LNCAP (cell line): ENCODE results near the gene KIAA1671.
A peak's percentile ranks its signal among the peaks of the same experiment; 100 is the strongest.

ENCODE experiments used
- TF ChIP-seq, protein P1 (sequence below): fragments of 450-650 bp; IDR thresholded peaks from 2 replicates; pipeline ENCODE4 v1.5.1; 2017; ENCODE audit warnings: mild to moderate bottlenecking

Gene KIAA1671

DNA sequence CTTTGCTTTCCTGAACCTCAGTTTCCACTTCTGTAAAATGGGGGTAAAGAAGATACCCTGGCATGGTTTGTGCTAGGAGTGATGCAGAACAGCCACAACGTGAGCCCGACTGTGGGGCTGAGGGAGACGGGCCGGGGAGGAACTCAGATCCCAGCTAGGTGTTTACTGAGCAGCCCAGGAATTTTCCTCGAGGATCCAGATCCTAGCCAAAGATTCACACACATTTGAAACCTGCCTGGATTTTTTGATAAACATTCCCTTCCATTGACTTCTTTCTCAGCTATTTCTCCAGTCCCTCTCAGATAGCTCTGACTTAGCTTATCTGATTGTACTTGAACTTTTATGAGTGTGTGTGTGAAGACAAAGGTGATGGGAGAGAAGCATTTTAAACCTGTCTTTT, 98.0 kb downstream of the KIAA1671 start:
- TF ChIP-seq, protein P1, sequence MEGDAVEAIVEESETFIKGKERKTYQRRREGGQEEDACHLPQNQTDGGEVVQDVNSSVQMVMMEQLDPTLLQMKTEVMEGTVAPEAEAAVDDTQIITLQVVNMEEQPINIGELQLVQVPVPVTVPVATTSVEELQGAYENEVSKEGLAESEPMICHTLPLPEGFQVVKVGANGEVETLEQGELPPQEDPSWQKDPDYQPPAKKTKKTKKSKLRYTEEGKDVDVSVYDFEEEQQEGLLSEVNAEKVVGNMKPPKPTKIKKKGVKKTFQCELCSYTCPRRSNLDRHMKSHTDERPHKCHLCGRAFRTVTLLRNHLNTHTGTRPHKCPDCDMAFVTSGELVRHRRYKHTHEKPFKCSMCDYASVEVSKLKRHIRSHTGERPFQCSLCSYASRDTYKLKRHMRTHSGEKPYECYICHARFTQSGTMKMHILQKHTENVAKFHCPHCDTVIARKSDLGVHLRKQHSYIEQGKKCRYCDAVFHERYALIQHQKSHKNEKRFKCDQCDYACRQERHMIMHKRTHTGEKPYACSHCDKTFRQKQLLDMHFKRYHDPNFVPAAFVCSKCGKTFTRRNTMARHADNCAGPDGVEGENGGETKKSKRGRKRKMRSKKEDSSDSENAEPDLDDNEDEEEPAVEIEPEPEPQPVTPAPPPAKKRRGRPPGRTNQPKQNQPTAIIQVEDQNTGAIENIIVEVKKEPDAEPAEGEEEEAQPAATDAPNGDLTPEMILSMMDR, result no peak

DNA sequence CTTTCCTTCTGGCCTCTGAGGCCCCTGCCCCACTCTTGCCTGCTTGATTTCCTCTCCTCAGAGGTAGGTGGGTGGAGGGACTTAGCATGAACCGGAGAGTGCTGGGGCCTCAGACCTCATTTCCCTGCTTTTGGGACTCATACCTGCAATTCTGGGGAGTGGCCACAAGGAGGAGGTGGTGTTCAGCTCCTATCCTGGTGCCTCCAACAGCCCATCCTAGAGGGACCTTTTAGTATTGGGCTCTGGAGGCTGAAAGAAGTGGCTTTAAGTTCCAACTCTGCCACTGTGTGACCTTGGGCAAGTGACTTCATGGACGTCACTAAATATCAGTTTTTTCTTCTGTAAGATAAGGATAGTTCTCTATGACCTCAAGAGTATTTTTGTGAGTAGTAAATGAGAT, 98.6 kb downstream of the KIAA1671 start:
- TF ChIP-seq, protein P1, result peak; percentile 38; the same call in 1 of the 2 replicates

DNA sequence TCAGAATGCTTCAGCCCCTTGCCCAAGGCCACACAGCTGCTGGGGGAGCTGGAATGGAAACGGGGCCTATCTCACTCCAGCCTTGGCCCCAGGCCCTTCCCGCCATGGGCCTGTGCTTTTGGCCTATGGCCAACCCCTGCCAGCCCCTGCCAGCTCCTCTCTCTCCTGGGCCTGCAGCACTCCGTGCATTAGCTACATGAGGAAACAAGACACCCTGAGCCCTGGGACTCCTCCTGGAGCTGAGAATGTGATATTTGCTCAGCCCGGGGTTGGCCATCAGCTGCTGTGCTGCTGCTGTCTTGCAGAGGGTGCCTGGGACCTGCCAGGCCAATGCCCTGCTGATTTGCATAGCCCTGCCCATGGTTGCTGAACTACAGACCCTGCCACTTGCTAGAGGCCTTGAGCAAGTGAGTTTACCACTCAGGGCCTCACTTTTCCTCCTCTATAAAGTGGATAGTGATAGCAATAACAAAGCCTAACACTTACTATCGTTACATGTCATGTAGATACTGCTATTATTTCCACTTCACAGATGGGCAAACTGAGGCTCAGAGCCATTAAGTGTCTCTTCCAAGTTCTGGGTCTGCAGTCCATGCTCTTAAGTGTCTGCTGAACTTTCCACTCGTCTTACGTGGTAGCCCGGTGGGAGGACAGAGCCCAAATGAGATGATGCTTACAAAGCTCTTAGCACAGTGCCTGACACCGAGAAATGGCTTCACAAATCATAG, 99.6 kb downstream of the KIAA1671 start:
- TF ChIP-seq, protein P1, result no peak

DNA sequence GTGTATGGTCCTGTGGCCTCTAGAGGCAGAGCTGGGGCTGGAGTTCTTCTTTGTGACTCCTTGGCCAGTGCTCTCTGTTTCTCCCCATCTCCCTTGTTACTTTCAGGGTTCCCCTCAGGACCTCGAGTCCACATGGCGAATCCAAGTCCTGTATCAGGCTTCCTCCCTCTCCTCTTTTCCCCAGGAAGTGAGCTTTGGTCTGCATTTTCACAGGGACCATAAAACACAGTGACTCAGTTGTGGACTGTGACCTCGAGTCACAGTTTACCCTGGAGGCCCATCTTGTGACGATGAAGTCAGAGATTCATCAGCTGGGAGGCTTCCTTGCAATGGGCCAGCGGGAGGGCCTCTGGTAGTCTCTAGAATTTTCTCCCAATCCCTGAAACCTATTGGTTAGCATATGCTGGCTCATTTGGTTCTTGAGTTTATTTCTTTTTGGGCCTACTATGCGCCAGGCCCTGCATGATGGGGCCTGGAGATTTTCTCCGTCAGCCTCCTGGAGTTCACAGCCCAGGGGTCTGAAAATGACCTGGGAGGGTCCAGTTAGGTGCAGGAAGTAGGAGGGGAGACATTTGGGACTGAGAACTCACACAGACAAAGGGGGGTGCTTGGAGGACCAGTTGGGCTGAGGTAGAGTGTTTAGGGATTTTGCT, 100.8 kb downstream of the KIAA1671 start:
- TF ChIP-seq, protein P1, result no peak

DNA sequence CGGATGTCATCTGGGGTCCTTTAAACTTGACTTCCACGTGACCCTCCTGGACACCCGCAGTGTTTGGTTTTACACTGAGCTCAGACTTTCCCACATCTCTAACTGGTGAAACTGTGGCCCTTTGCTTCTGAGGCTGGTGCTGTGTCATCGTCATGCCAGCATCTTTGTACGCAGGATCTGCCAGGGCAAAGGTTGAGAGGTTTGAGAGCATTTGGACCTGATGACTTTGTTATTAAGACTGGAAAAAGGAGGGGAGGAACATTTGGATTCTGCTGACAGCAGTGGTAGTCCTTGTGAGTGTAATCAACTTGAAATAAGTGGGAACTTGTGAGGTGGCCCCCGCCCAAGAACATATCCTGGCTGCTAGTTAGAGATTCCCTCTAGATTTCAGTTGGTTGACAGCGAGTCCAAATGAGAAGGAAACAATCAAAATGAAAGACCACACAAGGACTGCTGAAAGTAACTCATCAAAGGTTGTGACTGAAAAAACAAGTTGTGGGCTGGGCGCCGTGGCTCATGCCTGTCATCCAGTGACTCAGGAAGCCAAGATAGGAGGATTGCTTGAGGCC, 102.5 kb downstream of the KIAA1671 start:
- TF ChIP-seq, protein P1, result no peak

DNA sequence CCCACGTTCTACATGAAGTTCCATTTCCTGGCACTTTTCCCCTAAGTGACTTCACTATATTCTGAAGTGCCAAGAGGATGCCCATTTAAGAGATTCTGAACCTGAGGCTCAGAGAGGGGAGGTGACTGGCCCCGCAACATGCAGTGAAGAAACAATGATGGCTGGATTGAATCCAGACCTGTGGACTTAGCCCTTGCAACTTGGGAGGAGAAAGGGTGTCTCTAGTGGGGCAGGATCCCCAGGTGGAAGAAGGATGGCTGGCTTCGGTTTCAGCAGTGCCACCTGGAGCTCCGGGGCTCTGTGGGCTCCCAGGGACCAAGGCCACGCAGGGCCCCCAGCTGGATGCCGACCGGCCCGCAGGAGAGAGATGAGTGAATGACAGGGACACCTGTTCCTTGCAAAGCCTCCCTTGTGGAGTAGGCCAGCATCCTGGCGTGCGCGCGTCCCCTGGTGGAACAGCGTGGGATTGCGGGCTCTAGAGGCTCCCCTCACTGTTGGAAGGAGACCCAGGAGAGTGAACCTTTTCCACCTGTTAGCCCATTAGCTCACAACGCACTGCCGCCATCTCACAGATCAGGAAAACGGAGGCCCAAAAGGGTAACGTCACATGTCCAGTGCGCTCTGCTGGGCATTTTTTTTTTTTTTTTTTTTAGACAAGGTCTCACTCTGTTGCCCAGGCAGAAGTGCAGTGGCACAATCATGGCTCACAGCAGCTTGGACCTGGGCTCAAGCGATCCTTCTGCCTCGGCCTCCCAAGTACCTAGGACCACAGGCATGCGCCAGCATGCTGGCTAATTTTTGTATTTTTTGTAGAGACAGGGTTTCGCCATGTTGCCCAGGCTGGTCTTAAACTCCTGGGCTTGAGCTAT, 104.7 kb downstream of the KIAA1671 start:
- TF ChIP-seq, protein P1, result peak; percentile 95

DNA sequence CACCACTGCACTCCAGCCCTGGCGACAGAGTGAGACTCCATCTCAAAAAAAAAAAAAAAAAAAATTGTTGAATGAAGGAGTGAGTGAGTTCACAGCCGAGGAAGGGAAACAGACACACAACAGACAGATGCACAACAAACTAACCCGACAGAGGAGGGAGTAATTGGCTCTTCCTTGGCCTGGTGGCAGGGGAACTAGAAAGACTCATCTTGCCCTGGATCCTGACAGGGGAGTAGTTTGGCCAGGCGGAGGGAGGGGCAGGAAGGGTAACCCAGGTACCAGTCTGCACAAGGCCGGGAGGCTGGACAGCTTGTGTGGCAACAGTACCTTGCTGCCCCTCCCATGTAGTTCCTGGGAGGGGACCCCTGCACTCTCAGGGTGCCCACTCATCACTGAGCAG, 106.9 kb downstream of the KIAA1671 start:
- TF ChIP-seq, protein P1, result no peak
